GM19324 (cell line): ENCODE results near the gene MET.
"Not testable (repeated sequence)": the region's sequence is repeated elsewhere in the genome, so short reads cannot be mapped to it uniquely, and the experiment has no call there.

ENCODE experiments used
- ATAC-seq: cut with Tn5 transposase; IDR thresholded peaks from one replicate; pipeline ENCODE4 v1.9.1; 2021; ENCODE audit warnings: mild to moderate bottlenecking, moderate library complexity; ENCODE audit not compliant: unreplicated experiment, low FRiP score

The MET gene

GRCh38 chr7:116671681-116672595, at the start of gene MET:
MET (plus strand) TSS chr7:116672196; CDS start chr7:116699085, 26,889 bp downstream.
- ATAC-seq: peak; percentile 94

GRCh38 chr7:116626886-116627285, 45.1 kb upstream of the MET start:
- no peak for ATAC-seq

GRCh38 chr7:116629051-116629463, 42.9 kb upstream of the MET start:
- ATAC-seq: no peak

DNA sequence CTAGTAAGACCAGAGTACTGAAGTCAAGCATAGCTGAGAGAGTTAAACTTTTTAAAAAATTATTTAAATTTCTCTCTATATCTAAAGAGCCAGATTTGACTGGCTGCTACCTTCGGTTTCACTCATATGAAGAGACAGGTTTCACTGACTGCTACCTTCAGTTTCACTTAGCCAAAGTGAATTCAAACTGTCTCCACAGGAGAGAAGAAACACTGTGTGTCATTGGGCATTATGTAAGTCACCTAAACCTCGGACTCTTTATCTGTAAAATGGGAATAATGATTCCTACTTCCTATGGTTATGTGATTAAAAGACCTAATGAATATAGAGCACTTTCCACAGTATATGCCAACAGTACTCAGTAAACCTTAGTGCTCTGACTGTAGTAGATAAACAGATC, 41.6 kb upstream of the MET start:
- ATAC-seq: peak; percentile 97

GRCh38 chr7:116630932-116631671, 40.9 kb upstream of the MET start:
- ATAC-seq: peak; percentile 73

GRCh38 chr7:116631676-116632075, 40.3 kb upstream of the MET start:
- ATAC-seq: no peak

DNA sequence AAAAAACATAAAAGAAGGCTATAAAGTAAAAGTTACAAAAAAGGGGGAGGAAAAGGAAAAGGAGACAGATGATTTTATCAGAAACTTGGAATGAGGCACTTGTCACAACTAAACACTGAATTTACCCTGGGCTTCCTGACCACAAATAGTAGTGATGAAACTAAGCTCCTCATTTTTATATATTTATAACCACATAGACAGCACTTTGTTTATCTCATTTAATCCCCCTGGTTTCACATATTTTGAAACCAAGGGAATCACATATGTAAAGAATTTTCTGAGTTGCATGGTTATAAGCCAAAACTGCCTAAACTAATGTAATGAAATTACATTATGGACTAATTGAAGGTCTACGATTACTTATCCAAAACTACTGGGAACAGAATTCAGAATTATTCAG, 39.6 kb upstream of the MET start:
- ATAC-seq: no peak

DNA sequence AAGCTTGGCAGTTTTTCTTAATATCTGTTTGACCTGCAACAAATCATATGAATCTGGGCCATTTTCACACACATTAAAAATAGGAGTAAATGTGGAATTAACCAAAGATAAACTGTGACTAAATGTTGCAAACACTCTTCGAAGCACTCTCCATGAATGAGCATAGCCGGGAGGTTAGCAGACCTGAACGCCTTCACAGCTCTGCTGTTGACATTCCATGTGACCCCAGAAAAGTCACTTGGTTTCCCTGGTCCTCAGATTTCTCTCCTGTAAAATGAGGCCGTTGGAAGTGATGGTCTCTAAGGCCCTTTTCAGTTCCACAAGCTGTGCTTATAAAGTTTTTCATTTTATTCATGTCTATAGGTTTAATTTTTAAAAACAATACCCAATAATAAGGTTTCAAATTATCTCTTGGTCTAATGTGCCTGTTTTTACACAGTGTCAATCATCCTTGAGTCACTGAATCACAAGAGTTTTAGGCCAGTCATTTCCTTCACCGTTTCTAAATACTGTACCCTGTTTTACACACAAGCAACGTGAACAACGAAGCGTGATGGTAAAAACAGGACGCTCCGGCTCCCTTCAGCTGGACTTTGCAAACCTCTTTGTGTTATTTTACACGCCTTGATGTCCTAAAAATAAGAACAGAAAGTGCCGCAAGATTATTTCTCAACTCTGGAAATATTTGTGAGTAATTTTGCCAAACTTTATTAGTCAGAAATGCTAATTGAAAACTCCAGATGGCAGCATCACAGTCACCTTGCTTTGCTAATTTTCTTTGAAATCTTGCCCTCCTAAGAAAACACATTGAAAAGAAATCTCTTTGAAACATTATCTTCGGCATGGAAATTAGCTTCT, 38.6 kb upstream of the MET start:
- ATAC-seq: no peak

- ATAC-seq: no peak
Observed at GRCh38 chr7:116636997-116637396, 35.0 kb upstream of the MET start.

- ATAC-seq: not testable (repeated sequence)
Observed at GRCh38 chr7:116638592-116638991, 33.4 kb upstream of the MET start.

- ATAC-seq: no peak
Observed at GRCh38 chr7:116641551-116642153, 30.3 kb upstream of the MET start.

DNA sequence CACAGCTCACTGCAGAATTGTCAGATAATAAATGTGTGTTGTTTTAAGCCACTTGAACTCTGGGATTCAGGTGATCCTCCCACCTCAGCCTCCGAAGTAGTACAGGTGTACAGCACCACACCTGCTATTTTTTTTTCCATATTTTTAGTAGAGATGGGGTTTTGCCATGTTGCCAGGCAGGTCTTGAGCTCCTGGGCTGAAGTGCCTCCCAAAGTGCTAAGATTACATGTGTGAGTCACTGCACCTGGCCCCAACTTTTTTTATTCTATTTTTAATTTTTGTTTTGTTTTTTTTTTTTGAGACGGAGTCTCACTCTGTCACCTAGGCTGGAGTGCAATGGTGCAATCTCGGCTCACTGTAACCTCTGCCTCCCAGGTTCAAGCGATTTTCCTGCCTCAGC, 28.8 kb upstream of the MET start:
- ATAC-seq: not testable (repeated sequence)

DNA sequence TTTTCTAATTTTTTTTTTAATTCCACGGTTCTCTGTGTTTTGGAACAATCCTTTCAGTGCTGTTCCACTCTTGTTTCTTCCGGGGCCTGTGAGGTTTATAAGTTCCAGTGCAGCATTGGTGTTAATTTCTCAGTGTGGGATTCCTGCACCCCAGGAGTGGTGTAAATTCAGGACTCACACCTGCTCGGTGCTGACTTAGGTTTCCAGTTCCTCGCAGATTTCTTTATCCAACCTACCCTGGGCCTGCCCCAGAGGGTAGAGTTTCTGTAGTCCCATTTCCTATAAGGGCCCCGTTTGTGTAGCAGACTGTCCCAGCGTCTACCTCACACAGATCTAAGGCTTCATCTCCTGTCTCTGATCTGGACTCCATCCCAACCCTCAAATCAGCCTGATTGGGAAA, 27.4 kb upstream of the MET start:
- no peak for ATAC-seq

GRCh38 chr7:116647290-116647689, 24.7 kb upstream of the MET start:
- ATAC-seq: no peak

DNA sequence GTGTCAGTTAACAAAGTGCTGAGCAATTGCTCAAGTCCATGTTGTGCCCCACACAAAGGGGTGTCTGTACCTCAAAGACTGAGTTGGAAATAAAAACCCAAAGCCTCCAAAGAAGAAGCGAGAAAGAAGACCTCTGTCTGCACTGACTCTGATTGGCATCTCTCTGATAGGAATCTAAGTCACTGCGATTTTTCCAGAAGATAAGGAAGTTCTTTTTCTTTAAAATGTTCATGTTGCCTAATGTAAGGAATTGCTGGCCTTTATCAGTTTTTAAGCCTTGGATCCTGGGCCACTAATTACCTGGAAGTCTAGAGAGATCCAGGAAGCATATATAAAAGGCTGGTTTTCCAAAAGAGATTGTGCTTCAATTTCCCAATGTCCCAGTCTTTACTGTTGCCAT, 24.1 kb upstream of the MET start:
- ATAC-seq: no peak

DNA sequence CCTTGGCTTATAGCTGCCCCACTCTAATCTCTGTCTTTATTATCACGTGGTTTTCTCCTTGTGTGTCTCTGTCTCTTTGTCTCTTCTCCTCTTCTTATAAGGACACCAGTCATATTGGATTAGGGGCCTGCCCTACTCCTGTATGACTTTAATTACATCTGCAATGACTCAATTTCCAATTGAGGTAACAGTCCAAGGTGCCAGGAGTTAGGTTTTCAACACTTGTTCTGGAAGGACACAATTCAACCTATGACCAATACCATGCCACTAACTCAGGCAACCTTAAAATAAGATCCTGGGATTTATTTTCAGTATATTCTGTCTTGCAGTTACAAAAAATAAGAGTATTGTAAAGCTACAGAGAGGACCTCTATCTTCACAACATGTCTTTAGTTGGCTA, 21.6 kb upstream of the MET start:
- ATAC-seq: no peak

DNA sequence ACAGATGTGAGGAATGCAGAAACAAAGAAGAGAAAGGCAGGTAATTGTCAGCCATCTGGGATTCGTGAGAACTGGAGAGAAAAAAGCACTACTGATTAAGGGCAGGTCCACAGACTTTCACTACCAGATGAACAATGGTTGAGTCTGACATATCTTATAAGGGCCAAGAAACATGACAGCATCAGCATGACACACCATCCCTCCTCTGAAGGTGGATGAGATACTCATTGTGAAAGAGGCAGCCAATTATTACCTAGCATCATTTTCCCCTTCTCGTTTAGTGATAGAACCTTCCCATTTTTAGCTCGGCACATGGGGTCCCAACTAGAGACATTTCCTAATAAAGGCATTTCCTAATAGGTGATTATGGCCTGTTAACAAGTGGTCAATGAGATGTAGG, 19.2 kb upstream of the MET start:
- no peak for ATAC-seq

DNA sequence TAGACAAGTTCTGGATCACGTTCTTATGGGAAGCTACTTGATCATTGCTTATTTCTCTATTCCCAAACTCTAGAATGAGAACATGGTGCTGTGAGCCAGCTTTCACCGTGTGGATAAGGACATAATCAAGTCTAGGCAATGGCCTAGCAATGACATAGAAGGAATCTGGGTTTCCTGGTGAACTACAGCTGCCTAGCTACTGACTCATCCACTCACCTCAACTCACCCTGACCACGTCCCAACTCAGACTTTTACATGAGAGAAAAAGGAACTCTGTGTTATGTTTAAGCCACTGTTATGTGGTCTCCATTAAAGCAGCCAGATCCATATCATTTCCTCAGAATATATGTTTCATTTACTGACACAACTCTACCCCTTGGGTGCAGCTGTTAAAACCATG, 18.8 kb upstream of the MET start:
- no peak for ATAC-seq

DNA sequence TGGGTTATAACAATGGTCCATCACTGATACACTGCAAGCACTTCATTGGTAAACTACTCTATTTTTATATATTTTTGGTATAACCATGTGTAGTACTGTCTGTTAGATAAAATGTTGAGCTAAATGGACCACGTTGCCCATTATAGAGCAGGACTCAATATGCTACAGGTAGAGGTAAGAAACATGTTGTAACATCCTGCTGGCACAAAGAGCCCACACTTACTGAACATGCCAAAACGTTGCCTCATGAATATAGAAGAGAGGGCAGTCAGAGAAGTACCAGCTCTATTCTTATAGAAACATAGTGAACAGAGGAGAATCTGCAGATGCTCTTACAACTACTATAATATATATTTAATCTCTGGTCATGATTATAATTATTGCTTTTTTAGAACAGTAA, 18.4 kb upstream of the MET start:
- no peak for ATAC-seq

- not testable (repeated sequence) for ATAC-seq
Observed at GRCh38 chr7:116659248-116659647, 12.7 kb upstream of the MET start.
